GM21619 (cell line): ENCODE results near the gene TANC2.

Experiments used
- ATAC-seq: cut with Tn5 transposase; IDR thresholded peaks from one replicate; pipeline ENCODE4 v1.9.1; 2021; ENCODE audit not compliant: unreplicated experiment

Gene TANC2

DNA sequence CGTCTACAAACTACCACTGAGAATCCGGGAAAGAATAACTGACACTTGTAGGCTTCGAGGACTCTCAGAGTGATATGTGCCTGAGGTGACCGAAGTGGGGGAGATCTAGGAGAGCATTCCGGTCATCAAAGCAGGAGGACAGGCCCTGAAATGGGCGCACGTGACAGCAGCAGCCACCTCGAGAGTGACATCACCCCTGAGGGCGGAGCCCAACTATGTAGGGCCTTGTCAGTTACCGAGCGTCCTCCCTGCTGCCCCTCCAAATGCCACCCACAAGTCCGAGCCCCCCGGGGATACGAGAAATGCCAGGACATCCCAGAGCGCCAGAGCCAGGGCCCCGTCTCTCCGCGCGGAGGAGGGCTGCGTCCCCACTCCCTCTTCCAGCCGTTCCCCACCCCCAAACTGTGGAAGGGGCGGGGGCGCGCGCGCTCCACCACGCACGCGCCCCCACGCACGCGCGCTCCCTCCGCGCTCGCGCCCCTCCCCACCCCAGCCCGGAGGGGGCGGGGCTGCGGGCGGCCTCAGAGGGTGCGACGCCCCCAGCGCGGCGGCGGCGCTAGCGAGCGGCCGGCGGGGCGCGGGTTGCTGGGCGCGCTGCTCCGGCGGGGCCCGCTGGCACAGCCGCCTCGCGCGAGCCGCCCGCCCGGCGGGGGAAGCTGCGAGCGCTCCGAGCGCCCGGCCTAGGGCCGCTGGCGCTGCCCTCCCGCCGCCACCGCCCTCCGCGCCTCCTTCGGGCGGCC, at the start of gene TANC2:
TSS of gene TANC2 (plus strand) at position 550 of the 740 bp plus-strand sequence. CDS start 43,325 bp downstream, outside the sequence.
- no peak for ATAC-seq

- no peak for ATAC-seq
Measured at GRCh38 chr17:62916684-62917571, 49.1 kb upstream of the TANC2 start.

- no peak for ATAC-seq
Measured at GRCh38 chr17:62919388-62919787, 46.6 kb upstream of the TANC2 start.

DNA sequence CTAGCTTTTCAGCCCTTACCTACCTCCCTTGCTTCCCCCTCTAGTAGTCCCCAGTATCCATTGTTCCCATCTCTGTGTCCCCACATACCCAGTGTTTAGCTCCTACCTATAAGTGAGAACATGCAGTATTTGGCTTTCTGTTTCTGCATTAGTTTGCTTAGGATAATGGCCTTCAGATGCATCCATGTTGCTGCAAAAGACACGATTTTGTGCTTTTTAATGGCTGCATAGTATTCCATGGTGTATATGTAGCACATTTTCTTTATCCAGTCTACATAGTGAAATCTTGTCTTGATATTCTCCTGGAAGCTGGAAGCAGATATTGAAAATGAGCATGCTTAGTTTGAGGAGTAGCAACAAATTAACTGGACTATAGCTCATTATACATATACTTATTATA, 45.7 kb upstream of the TANC2 start:
- no peak for ATAC-seq

DNA sequence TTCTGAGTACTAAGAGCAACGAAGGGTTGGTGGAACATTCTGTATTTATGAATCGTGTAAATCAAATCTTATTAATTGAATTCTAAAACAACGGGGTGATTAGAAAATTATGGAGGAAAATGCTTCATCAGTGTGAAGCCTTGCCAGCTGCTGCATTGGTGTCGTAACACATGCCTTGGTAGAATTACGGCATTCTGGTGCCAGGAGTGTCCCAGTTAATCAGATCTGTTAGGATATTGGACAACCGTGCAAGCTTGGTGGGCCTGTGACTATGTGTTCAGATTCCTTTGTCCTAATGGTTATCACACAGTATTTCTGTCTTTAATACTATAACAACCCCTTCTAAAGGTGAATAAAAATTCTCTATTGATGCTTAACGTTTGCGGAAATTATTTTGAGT, 44.2 kb upstream of the TANC2 start:
- no peak for ATAC-seq

- no peak for ATAC-seq
Measured at GRCh38 chr17:62923258-62924150, 42.5 kb upstream of the TANC2 start.

DNA sequence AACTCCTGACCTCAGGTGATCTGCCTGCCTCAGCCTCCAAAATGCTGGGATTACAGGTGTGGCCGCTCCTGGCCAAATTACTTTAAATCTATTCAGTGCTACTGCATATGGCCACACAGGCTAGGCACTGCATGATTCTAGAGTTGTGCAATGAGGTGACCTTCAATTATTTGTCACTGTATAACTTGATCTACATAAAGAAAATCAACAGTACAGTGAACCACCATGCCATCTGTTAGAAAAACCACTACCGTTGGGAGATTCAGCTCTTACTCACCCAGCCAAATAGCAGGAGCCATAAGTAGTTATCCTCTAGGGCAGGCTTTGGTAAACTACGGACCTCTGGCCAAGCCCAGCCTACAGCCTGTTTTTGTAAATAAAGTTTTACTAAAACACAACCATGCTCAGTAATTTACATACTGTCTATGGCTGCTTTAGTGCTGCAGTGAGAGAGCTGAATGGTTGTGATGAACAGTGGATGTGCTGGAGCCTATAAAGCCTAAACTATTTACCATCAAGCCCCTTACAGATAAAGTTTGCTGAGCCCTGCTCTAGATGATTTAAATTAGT, 40.7 kb upstream of the TANC2 start:
- no peak for ATAC-seq

DNA sequence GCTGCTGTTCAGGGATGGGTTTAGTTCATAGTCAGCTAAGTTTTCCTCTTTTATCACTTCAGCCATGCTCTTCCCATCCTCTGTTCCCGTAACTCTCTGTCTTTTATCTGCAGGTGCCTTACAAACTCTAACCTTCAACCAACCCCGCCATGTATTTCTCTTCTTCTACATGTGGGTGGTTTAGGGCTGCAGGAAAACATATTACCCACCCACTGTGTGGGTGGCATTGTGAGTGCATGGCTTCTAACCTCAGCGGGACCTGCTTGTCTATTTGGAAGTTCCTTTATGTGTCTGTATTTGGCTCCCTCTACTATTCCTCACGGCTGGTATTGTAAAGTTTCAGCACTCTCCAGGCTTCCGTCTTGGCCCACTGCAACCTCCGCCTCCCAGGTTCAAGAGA, 39.0 kb upstream of the TANC2 start:
- ATAC-seq: no peak

DNA sequence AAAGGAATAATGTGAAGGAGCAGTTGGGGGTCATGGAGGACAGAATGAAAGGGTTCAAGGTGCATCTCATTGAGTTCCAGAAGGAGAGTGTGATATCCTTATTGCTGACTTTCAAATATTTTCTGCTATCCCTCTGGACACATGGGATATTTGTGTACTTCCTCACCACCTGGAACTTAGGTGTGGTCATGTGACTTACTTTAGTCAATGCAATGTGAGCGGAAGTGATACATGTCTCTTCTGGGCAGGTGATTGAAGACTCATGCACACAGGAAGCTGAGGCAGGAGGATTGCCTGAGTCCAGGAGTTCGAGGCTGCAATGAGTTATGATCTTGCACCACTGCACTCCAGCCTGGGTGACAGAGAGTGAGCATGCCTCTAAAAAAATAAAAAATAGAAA, 36.7 kb upstream of the TANC2 start:
- ATAC-seq: no peak

DNA sequence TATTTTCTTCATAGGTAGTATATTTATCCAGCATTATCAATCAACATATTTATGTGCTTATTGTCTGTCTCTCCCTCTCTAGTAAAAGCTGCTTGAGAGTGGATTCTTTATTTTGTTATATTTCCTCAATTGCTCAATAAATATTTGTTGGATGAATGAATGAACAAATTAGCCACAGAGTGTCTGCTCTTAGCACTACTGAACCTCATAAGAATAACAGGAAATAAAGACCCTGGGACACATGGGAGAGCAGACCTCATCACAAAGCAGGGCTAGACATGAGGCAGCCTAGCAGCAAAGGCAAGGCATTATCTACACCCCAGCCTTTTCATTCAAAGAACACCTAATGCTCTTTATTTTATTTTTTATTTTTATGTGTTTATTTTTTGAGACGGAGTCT, 34.9 kb upstream of the TANC2 start:
- no peak for ATAC-seq

- no peak for ATAC-seq
Measured at GRCh38 chr17:62933501-62934385, 32.3 kb upstream of the TANC2 start.

GRCh38 chr17:62935098-62935497, 30.9 kb upstream of the TANC2 start:
- no peak for ATAC-seq

DNA sequence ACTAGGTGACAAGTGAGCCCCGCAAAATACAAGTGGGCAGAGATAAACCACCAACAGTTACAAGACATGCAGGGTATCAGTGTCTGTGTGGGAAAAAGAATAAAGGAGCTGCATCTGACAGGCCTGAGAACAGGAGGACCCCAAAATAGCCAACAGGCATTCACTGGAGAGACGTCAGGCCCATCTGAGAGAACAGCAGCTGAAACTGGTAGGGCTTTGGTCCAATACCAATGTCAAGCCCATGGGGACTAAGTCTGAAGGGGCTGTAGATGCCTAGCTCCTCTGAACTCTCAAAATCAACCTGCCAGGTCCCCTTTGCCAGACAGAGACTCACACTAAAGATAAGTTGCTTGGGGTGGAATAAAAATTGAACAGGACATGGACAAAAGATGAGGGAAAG, 30.5 kb upstream of the TANC2 start:
- no peak for ATAC-seq

GRCh38 chr17:62937606-62938005, 28.4 kb upstream of the TANC2 start:
- no peak for ATAC-seq

DNA sequence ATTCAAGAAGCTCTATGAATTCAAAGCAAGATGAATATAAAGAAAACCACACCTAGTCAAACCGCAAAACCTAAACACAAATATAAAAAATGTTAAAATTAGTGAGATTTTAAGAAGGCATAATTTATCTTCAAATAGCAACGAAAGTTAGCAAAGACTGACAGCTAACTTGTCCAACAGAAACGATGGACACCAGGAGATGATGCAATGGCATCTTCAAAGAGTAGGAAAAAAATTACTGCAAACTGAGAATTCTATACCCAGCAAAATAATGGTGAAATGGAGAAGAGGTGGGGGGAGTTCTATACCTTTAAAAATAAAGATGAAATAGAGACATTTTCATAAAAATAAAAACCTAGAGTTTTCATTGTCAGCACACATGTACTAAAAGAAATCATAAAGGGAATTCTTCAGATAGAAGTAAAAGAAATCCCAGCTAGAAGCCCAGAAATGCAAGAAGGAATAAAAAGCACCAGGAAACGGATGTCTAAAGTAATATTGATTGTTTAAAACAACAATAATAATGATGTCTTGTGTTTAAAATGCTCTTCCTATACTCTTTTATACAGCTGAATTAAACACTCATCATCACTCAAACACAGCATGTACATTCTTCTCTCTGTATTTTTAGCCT, 24.6 kb upstream of the TANC2 start:
- ATAC-seq: no peak

- ATAC-seq: no peak
Measured at GRCh38 chr17:62948370-62948769, 17.7 kb upstream of the TANC2 start.

DNA sequence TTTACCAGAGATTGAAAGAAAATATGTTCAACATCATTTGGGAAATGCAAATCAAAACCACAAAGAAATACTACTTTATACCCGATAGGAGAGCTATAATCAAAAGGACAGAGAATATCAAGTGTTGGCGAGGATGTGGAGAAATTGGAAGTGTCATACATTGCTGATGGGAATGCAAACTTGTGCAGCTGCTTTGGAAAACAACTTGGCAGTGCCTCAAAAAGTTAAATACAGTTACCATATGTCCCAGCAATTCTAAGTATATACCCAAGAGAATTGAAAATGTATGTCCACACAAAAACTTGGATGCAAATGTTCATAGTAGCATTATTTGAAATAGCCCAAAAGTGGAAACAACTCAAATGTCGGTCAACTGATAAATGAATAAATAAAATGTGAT, 17.0 kb upstream of the TANC2 start:
- no peak for ATAC-seq

DNA sequence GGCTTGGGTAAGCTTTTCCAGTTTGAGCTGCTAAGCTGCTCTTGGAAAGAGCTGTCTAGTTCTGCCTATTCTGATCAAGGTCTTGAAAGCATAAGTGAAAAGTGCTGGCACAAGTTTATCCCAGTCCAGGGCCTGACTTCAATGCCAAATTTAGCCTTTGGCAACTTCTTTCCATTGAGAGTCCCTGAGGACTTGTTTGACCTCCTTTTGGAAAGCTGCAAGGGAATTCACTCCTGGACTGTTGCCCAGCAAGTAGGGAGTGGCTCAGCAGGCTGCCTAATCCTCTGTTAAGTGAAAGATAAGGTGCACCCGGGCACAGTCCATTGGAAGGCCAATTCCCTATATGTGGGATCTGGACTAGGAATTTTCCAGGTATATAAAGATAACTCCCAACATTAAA, 16.0 kb upstream of the TANC2 start:
- no peak for ATAC-seq

GRCh38 chr17:62955841-62956352, 10.1 kb upstream of the TANC2 start:
- no peak for ATAC-seq
